ENCODE data around the gene LCE1A.

LCE1A gene

GRCh38 chr1:152817309-152817708 lies 10.0 kb upstream of the LCE1A start:
- TF ChIP-seq CTCF (IDR thresholded peaks at IDR 0.05), result no peak
- H3K4me2 ChIP-seq (ENCODE audit: low read length), result no peak overlapping the region
- no peaks in the 10 kb centered on the region for H3K36me3 ChIP-seq (ENCODE audit: control insufficient read depth, insufficient read depth, low read length)
- no peak overlapping the region for H2AFZ ChIP-seq
- H3K4me3 ChIP-seq (ENCODE audit: low read depth, low read length), result no peak overlapping the region
- peaks cover 3% of the 10 kb centered on the region for H3K4me1 ChIP-seq
- no peaks in the 10 kb centered on the region for H3K9me3 ChIP-seq (ENCODE audit: control insufficient read depth, low read length)
- H3K27me3 ChIP-seq (ENCODE audit: control insufficient read depth, insufficient read depth, low read length), result no peaks in the 10 kb centered on the region
- H3K27ac ChIP-seq, result no peak overlapping the region
- no peak overlapping the region for H3K9ac ChIP-seq
- H3K79me2 ChIP-seq, result no peaks in the 10 kb centered on the region

GRCh38 chr1:152823294-152823693 lies 4.0 kb upstream of the LCE1A start:
- Histone ChIP-seq H3K4me1 (peaks cover 3% of the 10 kb centered on the region), H3K27me3 (ENCODE audit: control insufficient read depth, insufficient read depth, low read length) (no peaks in the 10 kb centered on the region), H3K36me3 (ENCODE audit: control insufficient read depth, insufficient read depth, low read length) (no peaks in the 10 kb centered on the region), H3K79me2 (no peaks in the 10 kb centered on the region), H3K9me3 (ENCODE audit: control insufficient read depth, low read length) (no peaks in the 10 kb centered on the region), H3K4me3 (ENCODE audit: low read depth, low read length) (no peak overlapping the region), H3K9ac (no peak overlapping the region), H2AFZ (no peak overlapping the region), H3K4me2 (ENCODE audit: low read length) (no peak overlapping the region), H3K27ac (no peak overlapping the region)
- TF ChIP-seq CTCF (IDR thresholded peaks at IDR 0.05), result no peak

GRCh38 chr1:152824964-152825363 lies 2.3 kb upstream of the LCE1A start:
- Histone ChIP-seq H3K4me2 (ENCODE audit: low read length) (no peak overlapping the region), H2AFZ (no peak overlapping the region), H3K4me1 (no peaks in the 10 kb centered on the region), H3K79me2 (no peaks in the 10 kb centered on the region), H3K27me3 (ENCODE audit: control insufficient read depth, insufficient read depth, low read length) (no peaks in the 10 kb centered on the region), H3K9me3 (ENCODE audit: control insufficient read depth, low read length) (no peaks in the 10 kb centered on the region), H3K36me3 (ENCODE audit: control insufficient read depth, insufficient read depth, low read length) (no peaks in the 10 kb centered on the region), H3K4me3 (ENCODE audit: low read depth, low read length) (no peak overlapping the region), H3K9ac (no peak overlapping the region), H3K27ac (no peak overlapping the region)
- no peak for TF ChIP-seq CTCF (IDR thresholded peaks at IDR 0.05)

GRCh38 chr1:152836870-152837269 lies 9.6 kb downstream of the LCE1A start:
- no peak overlapping the region for H3K4me2 ChIP-seq (ENCODE audit: low read length)
- H3K9me3 ChIP-seq (ENCODE audit: control insufficient read depth, low read length), result no peaks in the 10 kb centered on the region
- no peak overlapping the region for H3K4me3 ChIP-seq (ENCODE audit: low read depth, low read length)
- H3K27me3 ChIP-seq (ENCODE audit: control insufficient read depth, insufficient read depth, low read length), result no peaks in the 10 kb centered on the region
- no peaks in the 10 kb centered on the region for H3K4me1 ChIP-seq
- no peak overlapping the region for H3K27ac ChIP-seq
- no peak for TF ChIP-seq CTCF (IDR thresholded peaks at IDR 0.05)
- H3K9ac ChIP-seq, result no peak overlapping the region
- no peaks in the 10 kb centered on the region for H3K79me2 ChIP-seq
- H3K36me3 ChIP-seq (ENCODE audit: control insufficient read depth, insufficient read depth, low read length), result no peaks in the 10 kb centered on the region
- H2AFZ ChIP-seq, result no peak overlapping the region

- no peaks in the 10 kb centered on the region for H3K9me3 ChIP-seq (ENCODE audit: control insufficient read depth, low read length)
- no peak within 1 kb of the TSS for H3K4me3 ChIP-seq (ENCODE audit: low read depth, low read length)
- no peak within 1 kb of the TSS for H3K27ac ChIP-seq
- H3K36me3 ChIP-seq (ENCODE audit: control insufficient read depth, insufficient read depth, low read length), result no peaks in the 10 kb centered on the region
- H3K27me3 ChIP-seq (ENCODE audit: control insufficient read depth, insufficient read depth, low read length), result no peaks in the 10 kb centered on the region
- H2AFZ ChIP-seq, result no peak within 1 kb of the TSS
- no peak for TF ChIP-seq CTCF (IDR thresholded peaks at IDR 0.05)
- H3K4me1 ChIP-seq, result no peaks in the 10 kb centered on the region
- no peak within 1 kb of the TSS for H3K9ac ChIP-seq
- H3K4me2 ChIP-seq (ENCODE audit: low read length), result no peak within 1 kb of the TSS
- no peaks in the 10 kb centered on the region for H3K79me2 ChIP-seq
These were observed 15.3 kb downstream of the LCE1A start, which contains the start of gene LCE6A for GRCh38 chr1:152842556-152842955. Gene LCE6A, plus strand, starts transcription at chr1:152842856. Its CDS starts 665 bp downstream, at chr1:152843521.
